OCI-LY3 (cell line): ENCODE measurements around the gene OMP.

Source experiments
- CTCF ChIP-seq: fragments of 200-600, 300-600 bp; sonication (generic); IDR thresholded peaks from 2 replicates; pipeline ENCODE4 v1.5.1; 2014; ENCODE audit warnings: antibody characterized with exemption, low read length, low read depth
- EZH2phosphoT487 ChIP-seq: fragments of 200-600 bp; shearing (Covaris generic); IDR thresholded peaks from 2 replicates; pipeline ENCODE4 v1.6.1; 2018; ENCODE audit warnings: antibody characterized with exemption, mixed run types, low read depth

- no peak for TF ChIP-seq CTCF
- no peak for TF ChIP-seq EZH2phosphoT487
Observed at GRCh38 chr11:77114089-77114463, 11.4 kb downstream of the OMP start.
